ENCODE data around the gene MTARC2. TPM values are rescaled to one million over a fixed set of nuclear protein-coding genes. Genes with fewer than 3 reads are reported as not detected.

Gene MTARC2
- total and polyA plus RNA-seq, 7 donors: 4.8 to 22.7 (median 11.9) TPM

GRCh38 chr1:220757441-220757840 is 9.3 kb downstream of the MTARC2 start:
- TF ChIP-seq POLR2A (IDR thresholded peaks at IDR 0.05) (no peak), EP300 (IDR thresholded peaks at IDR 0.05) (no peak), POLR2AphosphoS5 (IDR thresholded peaks at IDR 0.05) (no peak)
- TF ChIP-seq, protein P1, sequence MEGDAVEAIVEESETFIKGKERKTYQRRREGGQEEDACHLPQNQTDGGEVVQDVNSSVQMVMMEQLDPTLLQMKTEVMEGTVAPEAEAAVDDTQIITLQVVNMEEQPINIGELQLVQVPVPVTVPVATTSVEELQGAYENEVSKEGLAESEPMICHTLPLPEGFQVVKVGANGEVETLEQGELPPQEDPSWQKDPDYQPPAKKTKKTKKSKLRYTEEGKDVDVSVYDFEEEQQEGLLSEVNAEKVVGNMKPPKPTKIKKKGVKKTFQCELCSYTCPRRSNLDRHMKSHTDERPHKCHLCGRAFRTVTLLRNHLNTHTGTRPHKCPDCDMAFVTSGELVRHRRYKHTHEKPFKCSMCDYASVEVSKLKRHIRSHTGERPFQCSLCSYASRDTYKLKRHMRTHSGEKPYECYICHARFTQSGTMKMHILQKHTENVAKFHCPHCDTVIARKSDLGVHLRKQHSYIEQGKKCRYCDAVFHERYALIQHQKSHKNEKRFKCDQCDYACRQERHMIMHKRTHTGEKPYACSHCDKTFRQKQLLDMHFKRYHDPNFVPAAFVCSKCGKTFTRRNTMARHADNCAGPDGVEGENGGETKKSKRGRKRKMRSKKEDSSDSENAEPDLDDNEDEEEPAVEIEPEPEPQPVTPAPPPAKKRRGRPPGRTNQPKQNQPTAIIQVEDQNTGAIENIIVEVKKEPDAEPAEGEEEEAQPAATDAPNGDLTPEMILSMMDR (IDR thresholded peaks at IDR 0.05): no peak
- Histone ChIP-seq H3K9me3 (no peaks in the 10 kb centered on the region), H3K36me3 (peaks cover 0 to 44% (median 25%) of the 10 kb centered on the region in 4 donors), H3K4me1 (peaks cover 0 to 4% (median 0%) of the 10 kb centered on the region in 4 donors), H3K4me3 (no peak overlapping the region), H3K27me3 (no peaks in the 10 kb centered on the region), H3K27ac (no peak overlapping the region)
- no peak for DNase-seq
- 87% methylated on average over 3 of the region's 3 CpGs for WGBS, 2 donors
- intact Hi-C loops (cut with DNase I): no loop called here

- no peaks in the 10 kb centered on the region for H3K9me3 ChIP-seq
- no peak overlapping the region for H3K27ac ChIP-seq
- WGBS, 2 donors: 96 to 98% methylated on average over 3 of the region's 3 CpGs
- no peaks in the 10 kb centered on the region for H3K27me3 ChIP-seq
- H3K36me3 ChIP-seq: peaks cover 0 to 60% (median 30%) of the 10 kb centered on the region in 4 donors
- intact Hi-C loops (cut with DNase I): no loop called here
- no peaks in the 10 kb centered on the region for H3K4me1 ChIP-seq
- TF ChIP-seq EP300 (IDR thresholded peaks at IDR 0.05) (no peak), POLR2AphosphoS5 (IDR thresholded peaks at IDR 0.05) (no peak), POLR2A (IDR thresholded peaks at IDR 0.05) (no peak)
- TF ChIP-seq, protein P1 (IDR thresholded peaks at IDR 0.05): no peak
- DNase-seq: no peak
- H3K4me3 ChIP-seq: no peak overlapping the region
Measured at GRCh38 chr1:220759147-220759546, 11.0 kb downstream of the MTARC2 start.

- Histone ChIP-seq H3K27ac (no peak overlapping the region), H3K27me3 (no peaks in the 10 kb centered on the region), H3K4me1 (no peaks in the 10 kb centered on the region), H3K9me3 (no peaks in the 10 kb centered on the region), H3K36me3 (peaks cover 0 to 42% (median 12%) of the 10 kb centered on the region in 4 donors), H3K4me3 (no peak overlapping the region)
- TF ChIP-seq, protein P1 (IDR thresholded peaks at IDR 0.05): no peak
- no peak for TF ChIP-seq POLR2AphosphoS5 (IDR thresholded peaks at IDR 0.05)
- TF ChIP-seq POLR2A (IDR thresholded peaks at IDR 0.05): no peak
- 21 to 73% methylated on average over 7 of the region's 7 CpGs for WGBS, 2 donors
- intact Hi-C loops (cut with DNase I): no loop called here
- DNase-seq: no peak
Measured at GRCh38 chr1:220761688-220762427, 13.7 kb downstream of the MTARC2 start.

- no peak for DNase-seq
- H3K4me1 ChIP-seq: peaks cover 0 to 8% (median 3%) of the 10 kb centered on the region in 4 donors
- intact Hi-C loops (cut with DNase I): no loop called here
- H3K27me3 ChIP-seq: no peaks in the 10 kb centered on the region
- WGBS, 2 donors: 90 to 92% methylated on average over 3 of the region's 3 CpGs
- no peak overlapping the region for H3K27ac ChIP-seq
- peaks cover 0 to 53% (median 16%) of the 10 kb centered on the region in 4 donors for H3K36me3 ChIP-seq
- no peaks in the 10 kb centered on the region for H3K9me3 ChIP-seq
- H3K4me3 ChIP-seq: no peak overlapping the region
- TF ChIP-seq POLR2A (IDR thresholded peaks at IDR 0.05): no peak
- no peak for TF ChIP-seq EP300 (IDR thresholded peaks at IDR 0.05)
- TF ChIP-seq, protein P1 (IDR thresholded peaks at IDR 0.05): no peak
- TF ChIP-seq POLR2AphosphoS5 (IDR thresholded peaks at IDR 0.05): no peak
Measured at GRCh38 chr1:220764757-220765156, 16.6 kb downstream of the MTARC2 start.

Measured in sigmoid colon (tissue), 7 donors.